ENCODE results near the gene CCS.
"Not testable (repeated sequence)": the region's sequence is repeated elsewhere in the genome, so short reads cannot be mapped to it uniquely, and the experiment has no call there.

DNA sequence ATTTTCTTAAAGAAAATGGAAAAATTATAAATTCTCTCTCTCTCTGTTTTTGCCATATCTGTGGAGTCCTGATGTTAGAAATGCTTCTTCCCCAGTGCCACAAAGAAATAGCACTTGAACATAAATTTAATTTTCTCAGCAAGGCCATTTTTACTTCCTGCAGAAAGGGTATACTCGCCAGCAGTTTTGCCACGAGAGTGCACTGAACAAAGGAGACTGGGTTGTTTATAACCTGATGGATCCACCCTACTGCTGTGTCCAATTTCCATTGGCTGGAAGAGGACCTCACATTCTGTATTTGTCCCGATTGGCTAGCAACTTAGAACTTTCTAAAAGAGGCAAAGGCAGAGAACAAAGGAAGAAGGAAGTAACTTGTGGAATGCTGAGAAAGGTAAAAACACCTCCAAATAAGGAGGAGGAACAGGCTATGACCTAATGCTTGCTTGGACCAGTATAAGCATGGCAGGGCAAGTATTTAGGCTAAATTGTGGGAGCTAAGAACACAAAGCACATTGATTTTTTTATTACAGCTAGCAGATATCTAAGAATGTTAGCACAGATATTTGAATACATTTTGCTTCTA lies 10.3 kb upstream of the CCS start:
- TF ChIP-seq, protein P1, sequence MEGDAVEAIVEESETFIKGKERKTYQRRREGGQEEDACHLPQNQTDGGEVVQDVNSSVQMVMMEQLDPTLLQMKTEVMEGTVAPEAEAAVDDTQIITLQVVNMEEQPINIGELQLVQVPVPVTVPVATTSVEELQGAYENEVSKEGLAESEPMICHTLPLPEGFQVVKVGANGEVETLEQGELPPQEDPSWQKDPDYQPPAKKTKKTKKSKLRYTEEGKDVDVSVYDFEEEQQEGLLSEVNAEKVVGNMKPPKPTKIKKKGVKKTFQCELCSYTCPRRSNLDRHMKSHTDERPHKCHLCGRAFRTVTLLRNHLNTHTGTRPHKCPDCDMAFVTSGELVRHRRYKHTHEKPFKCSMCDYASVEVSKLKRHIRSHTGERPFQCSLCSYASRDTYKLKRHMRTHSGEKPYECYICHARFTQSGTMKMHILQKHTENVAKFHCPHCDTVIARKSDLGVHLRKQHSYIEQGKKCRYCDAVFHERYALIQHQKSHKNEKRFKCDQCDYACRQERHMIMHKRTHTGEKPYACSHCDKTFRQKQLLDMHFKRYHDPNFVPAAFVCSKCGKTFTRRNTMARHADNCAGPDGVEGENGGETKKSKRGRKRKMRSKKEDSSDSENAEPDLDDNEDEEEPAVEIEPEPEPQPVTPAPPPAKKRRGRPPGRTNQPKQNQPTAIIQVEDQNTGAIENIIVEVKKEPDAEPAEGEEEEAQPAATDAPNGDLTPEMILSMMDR (IDR thresholded peaks at IDR 0.05): not testable (repeated sequence)
- TF ChIP-seq POLR2AphosphoS5, POLR2A (IDR thresholded peaks at IDR 0.05): not testable (repeated sequence)
